DMS153 treated with DMSO at 0.1 percent for 48 hours (cell line): Measurements from ENCODE around the gene C5orf58.
"Not testable (repeated sequence)": the region's sequence is repeated elsewhere in the genome, so short reads cannot be mapped to it uniquely, and the experiment has no call there.

ENCODE experiments used
- DNase-seq: peaks from one replicate; lab custom pipeline; 2025; ENCODE audit not compliant: unreplicated experiment; lab: John Stamatoyannopoulos, UW

The C5orf58 gene

DNA sequence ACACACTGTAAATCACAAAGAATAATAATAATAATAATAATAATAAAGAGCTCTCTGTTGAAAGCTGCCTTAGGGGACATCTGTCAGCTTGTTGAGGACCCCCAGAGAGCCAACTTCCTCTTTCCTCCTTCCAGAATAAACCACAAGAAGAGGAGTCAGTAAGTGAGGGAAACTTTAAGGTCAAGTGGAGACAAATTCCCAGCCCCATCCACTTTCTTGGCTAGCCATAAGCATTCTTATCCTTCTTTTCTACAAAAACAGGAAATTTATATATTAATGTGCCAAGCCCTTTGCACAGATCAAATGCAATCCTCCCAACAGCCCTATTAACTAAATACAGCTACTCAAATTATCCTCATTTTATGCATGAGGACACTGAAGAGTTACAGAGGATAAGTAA lies 9.4 kb upstream of the C5orf58 start:
- DNase-seq, result no peak

GRCh38 chr5:170223906-170224305 lies 8.9 kb upstream of the C5orf58 start:
- DNase-seq, result no peak

DNA sequence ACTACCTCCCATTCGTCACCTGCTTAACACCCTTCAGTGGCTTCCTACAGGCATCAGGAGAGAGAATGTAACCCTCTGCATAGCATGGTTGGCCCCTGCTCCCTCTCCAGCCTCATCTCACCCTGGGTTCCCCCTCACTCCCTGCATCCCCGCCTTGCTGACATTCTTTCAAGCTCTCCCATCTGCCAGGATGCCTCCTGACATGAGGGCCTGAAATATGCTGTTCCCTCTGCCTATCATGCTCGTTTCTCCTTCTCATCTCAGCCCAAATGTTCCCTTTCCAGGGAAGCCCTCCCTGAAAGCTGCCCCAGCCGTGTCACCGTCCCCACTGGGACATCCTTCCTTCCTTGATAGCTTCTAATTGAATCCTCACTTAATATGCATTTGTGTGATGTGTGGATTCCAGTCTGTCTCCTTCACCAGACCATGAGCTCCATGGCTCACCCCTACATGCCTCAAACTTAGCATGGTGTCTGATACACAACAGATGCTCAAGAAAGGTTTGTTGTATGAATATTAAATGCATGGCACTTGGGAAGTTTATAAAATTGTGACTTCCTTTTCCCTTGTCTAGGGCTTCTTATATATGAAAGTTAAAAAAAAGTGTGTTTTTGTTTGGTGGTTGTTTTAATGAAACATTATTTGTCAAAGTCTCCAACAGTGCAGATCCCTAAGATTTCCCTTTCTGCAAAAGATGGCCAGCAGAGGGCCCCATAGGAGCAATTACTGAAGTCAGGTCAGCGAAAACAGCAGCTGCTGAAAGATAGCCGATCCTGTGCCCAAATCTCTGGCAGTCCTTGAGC lies 7.3 kb upstream of the C5orf58 start:
- peak; percentile 9 for DNase-seq

DNA sequence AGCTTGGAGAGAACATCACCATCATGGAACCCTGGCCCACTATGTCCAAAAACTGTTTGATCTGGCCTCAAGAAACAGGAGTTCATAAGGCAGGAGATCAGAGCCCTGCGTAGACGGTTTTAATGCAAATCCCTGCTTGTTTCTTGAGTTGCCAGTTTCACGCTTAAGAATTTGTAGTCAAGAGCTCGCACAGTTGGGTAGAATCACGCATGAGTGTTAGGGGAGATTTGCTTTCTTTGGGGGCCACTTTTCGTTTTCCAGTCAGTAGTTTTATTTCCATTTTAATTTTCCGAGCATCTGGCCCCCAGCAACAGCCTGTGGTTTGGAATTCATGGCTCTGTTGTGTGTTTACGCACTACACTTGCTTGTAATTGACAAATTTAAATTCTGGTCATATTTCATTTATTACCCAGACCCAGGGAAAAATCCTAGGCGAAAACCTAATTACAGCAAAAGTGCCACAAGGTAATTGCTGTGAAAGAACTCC lies 6.6 kb upstream of the C5orf58 start:
- DNase-seq, result no peak

DNA sequence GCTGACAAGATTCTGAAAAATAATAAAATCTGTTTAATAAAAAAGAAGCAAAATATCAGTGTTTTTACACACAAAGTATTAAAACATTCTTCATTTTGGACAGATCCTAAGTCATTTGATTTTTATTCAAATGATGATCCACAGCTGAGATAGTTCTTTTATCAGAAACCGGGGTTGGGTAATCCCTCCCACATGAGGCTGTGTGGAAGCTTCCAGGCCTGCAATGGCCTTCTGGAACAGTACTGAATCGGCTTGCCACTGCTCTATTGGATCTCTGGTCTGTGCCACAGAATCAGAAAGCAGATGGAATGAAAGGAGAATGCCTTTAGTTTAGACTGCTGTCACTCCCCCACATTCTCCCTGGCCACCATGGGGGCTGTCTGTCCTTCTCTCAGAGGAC lies 6.1 kb upstream of the C5orf58 start:
- DNase-seq, result no peak

DNA sequence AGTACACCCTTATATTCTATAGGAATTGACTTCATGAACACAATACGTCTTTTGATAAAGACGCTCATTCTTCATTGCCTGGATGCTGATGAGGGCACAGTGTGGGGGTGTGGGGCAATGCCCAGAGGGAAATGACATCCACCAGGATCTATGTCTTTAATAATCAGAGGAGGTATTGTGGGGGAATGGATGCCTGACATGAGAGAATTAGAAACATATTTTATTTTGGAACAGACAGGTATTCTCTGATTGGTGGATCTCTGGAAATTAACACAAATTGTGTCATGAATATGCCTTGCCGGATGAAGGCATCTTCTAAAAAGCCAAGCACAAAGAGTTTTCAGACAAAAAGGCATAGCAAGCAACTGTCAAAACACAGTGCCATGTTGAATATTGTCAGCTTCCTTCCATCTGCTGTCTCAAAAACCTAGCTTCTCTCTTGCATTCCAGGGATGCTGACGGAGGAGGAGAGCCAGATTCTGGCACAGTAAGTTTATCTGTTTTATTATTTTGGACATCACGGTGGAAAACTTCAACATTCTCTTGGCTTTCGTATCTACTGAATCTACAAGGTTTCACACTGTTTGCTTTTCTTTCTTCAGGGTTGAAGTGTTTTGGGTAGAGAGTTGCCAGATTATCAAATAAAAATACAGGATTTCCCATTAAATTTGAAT lies 3.9 kb upstream of the C5orf58 start:
- DNase-seq, result no peak

DNA sequence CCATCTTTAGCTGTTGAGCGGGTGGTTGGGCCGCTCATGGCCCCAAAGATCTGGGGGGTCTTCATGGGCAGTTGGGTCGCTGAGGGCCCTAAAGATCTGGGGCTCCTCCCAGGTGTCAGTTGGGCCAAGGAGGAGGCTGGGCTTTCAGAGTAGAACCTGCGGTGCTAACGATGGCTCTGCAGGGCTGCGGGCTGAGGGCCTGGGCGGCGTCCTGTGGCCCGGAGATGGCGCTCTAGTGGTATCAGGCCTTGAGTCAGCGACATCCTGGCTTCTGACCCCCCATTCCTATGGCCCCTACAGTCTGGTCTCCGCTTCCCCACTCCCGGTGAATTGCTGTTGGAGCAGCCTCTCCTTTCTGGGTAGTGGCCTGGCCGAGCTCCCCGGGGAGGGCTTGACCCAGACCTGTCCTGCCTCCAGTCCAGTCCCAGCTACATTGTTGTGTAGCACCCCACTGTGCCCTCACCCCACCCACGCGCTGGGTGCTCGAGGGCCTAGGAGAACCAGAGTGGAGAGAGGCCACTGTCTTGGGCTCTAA lies 640 bp downstream of the C5orf58 start:
- DNase-seq, result no peak

GRCh38 chr5:170235876-170236864 lies 3.4 kb downstream of the C5orf58 start:
- DNase-seq, result no peak

GRCh38 chr5:170238456-170239196 lies 5.8 kb downstream of the C5orf58 start:
- no peak for DNase-seq

DNA sequence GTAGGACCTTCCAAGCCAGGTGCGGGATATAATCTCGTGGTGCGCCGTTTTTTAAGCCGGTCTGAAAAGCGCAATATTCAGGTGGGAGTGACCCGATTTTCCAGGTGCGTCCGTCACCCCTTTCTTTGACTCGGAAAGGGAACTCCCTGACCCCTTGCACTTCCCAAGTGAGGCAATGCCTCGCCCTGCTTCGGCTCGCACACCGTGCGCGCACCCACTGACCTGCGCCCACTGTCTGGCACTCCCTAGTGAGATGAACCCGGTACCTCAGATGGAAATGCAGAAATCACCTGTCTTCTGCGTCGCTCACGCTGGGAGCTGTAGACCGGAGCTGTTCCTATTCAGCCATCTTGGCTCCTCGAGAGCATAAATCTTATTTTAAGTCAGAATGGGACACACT lies 12.7 kb downstream of the C5orf58 start:
- DNase-seq, result not testable (repeated sequence)

DNA sequence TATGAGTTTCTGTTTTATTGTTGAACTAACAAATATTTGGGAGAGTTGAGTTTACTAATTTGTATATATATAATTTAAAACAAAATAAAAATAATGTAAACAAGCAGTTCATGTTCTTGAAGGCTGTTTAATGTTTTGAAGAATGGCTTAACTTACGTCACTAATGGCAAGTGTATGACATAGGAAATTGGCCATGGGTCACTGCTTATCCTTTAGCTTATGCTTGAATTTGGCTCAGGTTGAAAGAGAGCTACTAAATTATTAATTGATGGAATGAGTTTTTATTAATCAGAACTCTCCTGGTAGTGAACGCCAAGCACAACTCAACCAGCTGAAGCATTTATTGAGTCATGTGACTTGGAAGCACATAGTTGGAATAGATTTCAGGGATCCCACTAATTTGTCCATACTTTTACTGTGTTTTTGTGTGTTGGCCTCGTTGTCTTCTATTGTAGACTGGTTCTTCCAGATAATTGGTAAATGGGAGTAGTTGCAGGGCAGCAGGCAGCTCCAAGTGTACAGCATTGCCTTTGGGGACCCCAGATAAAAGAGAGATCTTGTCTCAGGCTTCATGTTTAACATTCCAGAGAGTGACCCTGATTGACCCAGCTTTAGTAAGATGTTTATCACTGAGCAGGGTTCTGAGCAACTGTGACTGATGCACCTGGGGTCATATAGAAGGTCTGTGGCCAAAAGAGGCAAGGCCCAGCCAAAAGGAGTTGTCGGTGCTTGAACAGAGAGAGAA lies 13.5 kb downstream of the C5orf58 start:
- no peak for DNase-seq

DNA sequence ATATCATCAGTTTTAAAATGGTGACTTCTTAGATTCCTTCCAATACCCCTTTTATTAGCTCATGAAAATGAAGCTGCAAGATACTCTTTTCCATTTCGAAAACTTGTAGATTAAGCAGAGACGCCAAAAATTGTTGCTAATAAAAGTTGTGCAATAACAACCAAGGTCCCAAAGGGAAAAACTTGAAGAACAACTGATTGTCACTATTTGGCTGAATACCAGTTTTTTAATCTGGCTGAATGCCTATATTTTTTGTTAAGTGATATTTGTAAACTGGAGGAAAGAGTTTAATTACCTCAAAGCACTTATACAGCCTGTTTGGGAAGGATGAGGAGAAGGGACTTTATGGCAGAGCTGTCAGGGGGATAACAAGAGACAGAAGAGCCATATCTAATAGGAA lies 14.6 kb downstream of the C5orf58 start:
- no peak for DNase-seq

DNA sequence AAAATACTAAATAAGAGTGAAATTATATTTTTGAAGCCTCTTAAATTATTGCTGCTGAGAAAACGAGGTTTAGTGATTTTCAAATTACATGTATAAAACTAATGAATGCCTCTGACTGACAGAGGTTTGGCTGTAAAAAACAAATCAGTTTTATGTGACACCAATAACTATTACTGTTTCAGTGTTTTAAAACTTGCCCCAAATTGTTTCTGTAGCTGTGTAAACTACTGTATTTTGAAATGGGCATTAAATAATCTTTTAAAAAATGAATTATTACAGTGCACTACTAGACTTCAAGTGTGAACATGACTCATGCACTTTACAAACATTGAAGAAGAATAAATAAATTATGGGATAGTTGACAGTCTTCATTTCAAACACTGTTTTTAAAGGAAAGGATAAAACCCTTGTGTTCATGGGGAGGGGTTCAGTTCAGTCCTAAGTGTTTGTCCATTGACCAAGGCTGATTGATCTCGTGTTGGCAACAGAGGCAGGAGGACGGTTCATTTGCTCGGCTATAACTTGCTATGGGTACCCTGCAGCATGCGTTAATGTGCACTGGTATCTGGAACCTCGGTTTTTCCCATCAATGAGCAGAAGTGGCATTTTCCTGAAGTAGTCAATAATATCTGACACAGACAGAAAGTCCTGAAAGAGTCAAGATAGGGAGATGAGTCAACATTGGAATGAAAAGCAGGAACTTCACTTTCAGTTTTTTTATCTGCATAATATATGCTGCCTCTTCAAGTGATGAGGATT lies 15.6 kb downstream of the C5orf58 start:
- no peak for DNase-seq

GRCh38 chr5:170248931-170249227 lies 16.1 kb downstream of the C5orf58 start:
- not testable (repeated sequence) for DNase-seq

DNA sequence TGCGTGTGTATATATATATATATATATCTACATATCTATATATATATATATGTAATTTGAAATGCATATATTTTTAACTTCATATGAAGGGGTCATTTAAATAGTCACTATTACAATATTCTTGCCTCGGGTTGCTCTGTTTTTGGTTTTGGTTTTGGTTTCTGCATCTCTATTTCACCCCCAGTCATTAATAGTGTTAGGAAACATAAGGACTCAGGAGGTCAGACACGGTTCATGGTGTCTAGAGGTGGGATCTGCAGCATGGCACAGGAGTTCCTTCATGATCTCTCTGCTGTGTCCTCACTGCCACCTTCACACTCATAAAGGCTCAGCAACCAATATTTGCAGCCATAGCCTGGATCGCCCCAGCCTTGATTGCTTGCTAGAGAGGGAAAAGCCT lies 16.6 kb downstream of the C5orf58 start:
- DNase-seq, result no peak

DNA sequence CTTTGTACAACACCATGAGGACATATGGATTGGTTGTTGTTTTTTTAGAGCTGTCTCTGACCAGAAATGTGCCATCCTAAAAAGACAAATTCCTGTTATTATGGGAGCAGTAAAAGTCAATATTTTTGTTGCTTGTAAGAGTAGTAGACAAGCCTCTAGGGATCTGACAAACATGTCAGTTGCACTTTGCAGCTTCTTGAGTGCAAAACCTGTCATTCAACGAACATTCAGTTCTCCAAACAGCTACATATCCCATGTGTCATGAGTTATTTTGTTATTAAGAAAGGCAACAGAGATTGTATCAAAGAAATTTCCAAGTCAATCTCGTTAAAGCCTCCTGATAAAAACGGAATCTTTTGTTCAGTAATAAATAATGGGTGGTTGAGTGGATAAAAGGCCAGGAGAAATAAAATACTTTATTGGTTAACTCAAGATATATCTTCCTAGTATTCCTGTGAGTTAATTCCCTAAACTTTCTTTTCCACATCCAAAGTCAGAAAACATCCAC lies 18.1 kb downstream of the C5orf58 start:
- no peak for DNase-seq

- DNase-seq, result no peak
These were observed 18.7 kb downstream of the C5orf58 start for GRCh38 chr5:170251462-170251861.

DNA sequence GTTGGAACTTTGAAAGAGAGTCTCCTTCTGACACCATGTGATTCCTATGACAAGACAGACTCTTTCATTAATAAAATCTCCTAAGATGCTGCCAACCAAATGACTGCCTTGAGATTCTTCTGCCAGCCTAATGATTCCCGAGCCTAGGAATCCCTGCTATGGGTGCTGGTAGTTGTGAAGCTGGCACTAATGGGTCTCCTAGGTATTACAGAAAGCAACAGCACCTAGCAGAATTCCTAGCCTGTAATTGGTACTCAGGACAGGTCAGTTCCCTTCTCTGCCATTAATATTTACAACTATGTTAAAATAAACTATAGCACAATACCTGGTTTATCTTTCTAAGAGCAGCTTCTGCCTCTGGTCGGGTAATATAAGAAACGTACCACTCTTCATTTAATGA lies 19.3 kb downstream of the C5orf58 start:
- DNase-seq, result no peak
